Measurements from ENCODE around the gene CREB3L2.
"Not testable (repeated sequence)": the region's sequence is repeated elsewhere in the genome, so short reads cannot be mapped to it uniquely, and the experiment has no call there.

Gene CREB3L2

GRCh38 chr7:137832382-137832781 lies 169.5 kb downstream of the CREB3L2 start:
- no peak for TF ChIP-seq CTCF (IDR thresholded peaks at IDR 0.05; ENCODE audit: low read depth, low read length)
- no peak for DNase-seq (ENCODE audit: extremely low read depth, low read depth)

GRCh38 chr7:137831555-137831954 lies 170.3 kb downstream of the CREB3L2 start:
- not testable (repeated sequence) for DNase-seq (ENCODE audit: extremely low read depth, low read depth)

GRCh38 chr7:137829337-137829992 lies 172.4 kb downstream of the CREB3L2 start:
- TF ChIP-seq CTCF (IDR thresholded peaks at IDR 0.05; ENCODE audit: low read depth, low read length), result no peak
- DNase-seq (ENCODE audit: extremely low read depth, low read depth), result no peak

GRCh38 chr7:137828456-137828855 lies 173.4 kb downstream of the CREB3L2 start:
- TF ChIP-seq CTCF (IDR thresholded peaks at IDR 0.05; ENCODE audit: low read depth, low read length), result no peak
- no peak for DNase-seq (ENCODE audit: extremely low read depth, low read depth)

- DNase-seq (ENCODE audit: extremely low read depth, low read depth), result no peak
- no peak for TF ChIP-seq CTCF (IDR thresholded peaks at IDR 0.05; ENCODE audit: low read depth, low read length)
These were observed 176.4 kb downstream of the CREB3L2 start for GRCh38 chr7:137825489-137825888.
